NB4 (cell line): Measurements from ENCODE around the gene TBXT.

Experiments used
- DNase-seq: peaks from one replicate; pipeline ENCODE4 v3.0.0; 2010; ENCODE audit warnings: low read depth
- H3K4me3 ChIP-seq: one replicate; pipeline ENCODE4 v1.5.1; 2011; ENCODE audit warnings: mild to moderate bottlenecking, low read depth, low read length, moderate library complexity
- CTCF ChIP-seq: IDR thresholded peaks from one replicate; pipeline ENCODE4 v1.5.1; 2012; ENCODE audit warnings: low read depth, low read length
- MAX ChIP-seq: IDR thresholded peaks from 2 replicates; pipeline ENCODE4 v1.6.1; 2011; ENCODE audit warnings: low read depth, low read length
- MYC ChIP-seq: IDR thresholded peaks from 2 replicates; pipeline ENCODE4 v1.6.1; 2011; ENCODE audit warnings: low read depth, low read length
- POLR2A ChIP-seq: IDR thresholded peaks from 2 replicates; pipeline ENCODE4 v1.6.1; 2011; ENCODE audit warnings: mild to moderate bottlenecking; ENCODE audit not compliant: insufficient read length; ENCODE audit errors: extremely low read depth

The TBXT gene

GRCh38 chr6:166109608-166110007, 58.0 kb downstream of the TBXT start:
- no peak for DNase-seq
- H3K4me3 ChIP-seq, result no peak overlapping the region
- TF ChIP-seq MYC, result no peak
- no peak for TF ChIP-seq POLR2A
- TF ChIP-seq CTCF, result no peak
- TF ChIP-seq MAX, result no peak
